ENCODE measurements around the gene SOCS7.
A peak's percentile ranks its signal among the peaks of the same experiment; 100 is the strongest.

Gene SOCS7

GRCh38 chr17:38418693-38419507, 67.3 kb downstream of the SOCS7 start:
- Histone ChIP-seq H3K27ac (ENCODE audit: low read depth, low read length) (no peak overlapping the region), H3K9ac (ENCODE audit: low read length in 5 of 5) (no peak overlapping the region), H3K4me3 (ENCODE audit: low read depth in 1 of 5, low read length in 5 of 5) (peak overlapping the region in 2 of 5 donors; percentile 42 to 44)

GRCh38 chr17:38419508-38419981, 67.9 kb downstream of the SOCS7 start:
- H3K9ac ChIP-seq (ENCODE audit: low read length in 5 of 5): no peak overlapping the region
- peaks cover 0 to 29% (median 22%) of the 10 kb centered on the region in 5 donors for H3K4me1 ChIP-seq (ENCODE audit: control insufficient read depth in 5 of 5, insufficient read depth in 5 of 5, low read length in 5 of 5)
- no peak overlapping the region for H3K4me3 ChIP-seq (ENCODE audit: low read depth in 1 of 5, low read length in 5 of 5)
- H3K36me3 ChIP-seq (ENCODE audit: control insufficient read depth in 5 of 5, insufficient read depth in 5 of 5, low read length in 5 of 5): no peaks in the 10 kb centered on the region
- H3K27me3 ChIP-seq (ENCODE audit: control insufficient read depth in 5 of 5, insufficient read depth in 4 of 5, low read length in 5 of 5): peaks cover 19 to 63% (median 45%) of the 10 kb centered on the region in 5 donors
- no peak overlapping the region for H3K27ac ChIP-seq (ENCODE audit: low read depth, low read length)
- no peaks in the 10 kb centered on the region for H3K9me3 ChIP-seq (ENCODE audit: control insufficient read depth in 5 of 5, low read length in 5 of 5)

More at GRCh38 chr17:38418693-38419507, 67.3 kb downstream of the SOCS7 start:
- Histone ChIP-seq H3K27me3 (ENCODE audit: control insufficient read depth in 5 of 5, insufficient read depth in 4 of 5, low read length in 5 of 5) (peaks cover 19 to 63% (median 45%) of the 10 kb centered on the region in 5 donors), H3K36me3 (ENCODE audit: control insufficient read depth in 5 of 5, insufficient read depth in 5 of 5, low read length in 5 of 5) (no peaks in the 10 kb centered on the region), H3K4me1 (ENCODE audit: control insufficient read depth in 5 of 5, insufficient read depth in 5 of 5, low read length in 5 of 5) (peaks cover 0 to 25% (median 21%) of the 10 kb centered on the region in 5 donors), H3K9me3 (ENCODE audit: control insufficient read depth in 5 of 5, low read length in 5 of 5) (no peaks in the 10 kb centered on the region)

- no peak overlapping the region for H3K27ac ChIP-seq (ENCODE audit: low read depth, low read length)
- H3K27me3 ChIP-seq (ENCODE audit: control insufficient read depth in 5 of 5, insufficient read depth in 4 of 5, low read length in 5 of 5): peaks cover 19 to 56% (median 41%) of the 10 kb centered on the region in 5 donors
- no peaks in the 10 kb centered on the region for H3K36me3 ChIP-seq (ENCODE audit: control insufficient read depth in 5 of 5, insufficient read depth in 5 of 5, low read length in 5 of 5)
- no peak overlapping the region for H3K4me3 ChIP-seq (ENCODE audit: low read depth in 1 of 5, low read length in 5 of 5)
- H3K4me1 ChIP-seq (ENCODE audit: control insufficient read depth in 5 of 5, insufficient read depth in 5 of 5, low read length in 5 of 5): peaks cover 1 to 32% (median 23%) of the 10 kb centered on the region in 5 donors
- no peak overlapping the region for H3K9ac ChIP-seq (ENCODE audit: low read length in 5 of 5)
- no peaks in the 10 kb centered on the region for H3K9me3 ChIP-seq (ENCODE audit: control insufficient read depth in 5 of 5, low read length in 5 of 5)
Observed at GRCh38 chr17:38420518-38420917, 68.9 kb downstream of the SOCS7 start.

- H3K4me3 ChIP-seq (ENCODE audit: low read depth in 1 of 5, low read length in 5 of 5): no peak overlapping the region
- no peak overlapping the region for H3K27ac ChIP-seq (ENCODE audit: low read depth, low read length)
- H3K36me3 ChIP-seq (ENCODE audit: control insufficient read depth in 5 of 5, insufficient read depth in 5 of 5, low read length in 5 of 5): no peaks in the 10 kb centered on the region
- H3K27me3 ChIP-seq (ENCODE audit: control insufficient read depth in 5 of 5, insufficient read depth in 4 of 5, low read length in 5 of 5): peaks cover 19 to 52% (median 41%) of the 10 kb centered on the region in 5 donors
- H3K9ac ChIP-seq (ENCODE audit: low read length in 5 of 5): no peak overlapping the region
- no peaks in the 10 kb centered on the region for H3K9me3 ChIP-seq (ENCODE audit: control insufficient read depth in 5 of 5, low read length in 5 of 5)
- peaks cover 1 to 38% (median 25%) of the 10 kb centered on the region in 5 donors for H3K4me1 ChIP-seq (ENCODE audit: control insufficient read depth in 5 of 5, insufficient read depth in 5 of 5, low read length in 5 of 5)
Observed at GRCh38 chr17:38421171-38421841, 69.7 kb downstream of the SOCS7 start.

- no peaks in the 10 kb centered on the region for H3K36me3 ChIP-seq (ENCODE audit: control insufficient read depth in 5 of 5, insufficient read depth in 5 of 5, low read length in 5 of 5)
- H3K4me1 ChIP-seq (ENCODE audit: control insufficient read depth in 5 of 5, insufficient read depth in 5 of 5, low read length in 5 of 5): peaks cover 1 to 41% (median 25%) of the 10 kb centered on the region in 5 donors
- H3K27me3 ChIP-seq (ENCODE audit: control insufficient read depth in 5 of 5, insufficient read depth in 4 of 5, low read length in 5 of 5): peaks cover 19 to 43% (median 39%) of the 10 kb centered on the region in 5 donors
Observed at GRCh38 chr17:38421871-38422827, 70.5 kb downstream of the SOCS7 start.

GRCh38 chr17:38424297-38424972, 72.8 kb downstream of the SOCS7 start:
- H3K4me3 ChIP-seq (ENCODE audit: low read depth in 1 of 5, low read length in 5 of 5): no peak overlapping the region
- H3K27me3 ChIP-seq (ENCODE audit: control insufficient read depth in 5 of 5, insufficient read depth in 4 of 5, low read length in 5 of 5): peaks cover 3 to 23% (median 20%) of the 10 kb centered on the region in 5 donors
- H3K36me3 ChIP-seq (ENCODE audit: control insufficient read depth in 5 of 5, insufficient read depth in 5 of 5, low read length in 5 of 5): no peaks in the 10 kb centered on the region
- peak overlapping the region in 1 of 5 donors; percentile 30 for H3K9ac ChIP-seq (ENCODE audit: low read length in 5 of 5)
- H3K27ac ChIP-seq (ENCODE audit: low read depth, low read length): no peak overlapping the region
- H3K9me3 ChIP-seq (ENCODE audit: control insufficient read depth in 5 of 5, low read length in 5 of 5): no peaks in the 10 kb centered on the region
- peaks cover 5 to 50% (median 35%) of the 10 kb centered on the region in 5 donors for H3K4me1 ChIP-seq (ENCODE audit: control insufficient read depth in 5 of 5, insufficient read depth in 5 of 5, low read length in 5 of 5)

More at GRCh38 chr17:38421871-38422827, 70.5 kb downstream of the SOCS7 start:
- no peak overlapping the region for H3K9ac ChIP-seq (ENCODE audit: low read length in 5 of 5)
- no peak overlapping the region for H3K27ac ChIP-seq (ENCODE audit: low read depth, low read length)
- no peaks in the 10 kb centered on the region for H3K9me3 ChIP-seq (ENCODE audit: control insufficient read depth in 5 of 5, low read length in 5 of 5)
- no peak overlapping the region for H3K4me3 ChIP-seq (ENCODE audit: low read depth in 1 of 5, low read length in 5 of 5)

GRCh38 chr17:38425031-38425430, 73.4 kb downstream of the SOCS7 start:
- Histone ChIP-seq H3K36me3 (ENCODE audit: control insufficient read depth in 5 of 5, insufficient read depth in 5 of 5, low read length in 5 of 5) (no peaks in the 10 kb centered on the region), H3K27ac (ENCODE audit: low read depth, low read length) (peak overlapping the region; percentile 50), H3K9me3 (ENCODE audit: control insufficient read depth in 5 of 5, low read length in 5 of 5) (no peaks in the 10 kb centered on the region), H3K27me3 (ENCODE audit: control insufficient read depth in 5 of 5, insufficient read depth in 4 of 5, low read length in 5 of 5) (peaks cover 0 to 17% (median 14%) of the 10 kb centered on the region in 5 donors), H3K9ac (ENCODE audit: low read length in 5 of 5) (peak overlapping the region in 1 of 5 donors; percentile 30), H3K4me1 (ENCODE audit: control insufficient read depth in 5 of 5, insufficient read depth in 5 of 5, low read length in 5 of 5) (peaks cover 7 to 56% (median 41%) of the 10 kb centered on the region in 5 donors), H3K4me3 (ENCODE audit: low read depth in 1 of 5, low read length in 5 of 5) (peak overlapping the region in 1 of 5 donors; percentile 18)

- Histone ChIP-seq H3K9ac (ENCODE audit: low read length in 5 of 5) (no peak overlapping the region), H3K9me3 (ENCODE audit: control insufficient read depth in 5 of 5, low read length in 5 of 5) (no peaks in the 10 kb centered on the region), H3K27ac (ENCODE audit: low read depth, low read length) (peak overlapping the region; percentile 50), H3K27me3 (ENCODE audit: control insufficient read depth in 5 of 5, insufficient read depth in 4 of 5, low read length in 5 of 5) (peaks cover 0 to 13% (median 10%) of the 10 kb centered on the region in 5 donors), H3K36me3 (ENCODE audit: control insufficient read depth in 5 of 5, insufficient read depth in 5 of 5, low read length in 5 of 5) (no peaks in the 10 kb centered on the region), H3K4me3 (ENCODE audit: low read depth in 1 of 5, low read length in 5 of 5) (no peak overlapping the region), H3K4me1 (ENCODE audit: control insufficient read depth in 5 of 5, insufficient read depth in 5 of 5, low read length in 5 of 5) (peaks cover 11 to 61% (median 48%) of the 10 kb centered on the region in 5 donors)
Observed at GRCh38 chr17:38425744-38426143, 74.1 kb downstream of the SOCS7 start.

- Histone ChIP-seq H3K4me3 (ENCODE audit: low read depth in 1 of 5, low read length in 5 of 5) (no peak overlapping the region), H3K4me1 (ENCODE audit: control insufficient read depth in 5 of 5, insufficient read depth in 5 of 5, low read length in 5 of 5) (peaks cover 11 to 58% (median 48%) of the 10 kb centered on the region in 5 donors), H3K9me3 (ENCODE audit: control insufficient read depth in 5 of 5, low read length in 5 of 5) (no peaks in the 10 kb centered on the region), H3K36me3 (ENCODE audit: control insufficient read depth in 5 of 5, insufficient read depth in 5 of 5, low read length in 5 of 5) (no peaks in the 10 kb centered on the region), H3K27ac (ENCODE audit: low read depth, low read length) (peak overlapping the region; percentile 83), H3K27me3 (ENCODE audit: control insufficient read depth in 5 of 5, insufficient read depth in 4 of 5, low read length in 5 of 5) (peaks cover 0 to 7% (median 4%) of the 10 kb centered on the region in 5 donors), H3K9ac (ENCODE audit: low read length in 5 of 5) (peak overlapping the region in 2 of 5 donors; percentile 6 to 20)
Observed at GRCh38 chr17:38426441-38426840, 74.8 kb downstream of the SOCS7 start.

Data from subcutaneous abdominal adipose tissue (tissue), 5 donors.